Liver (tissue), 9 donors: ENCODE data around the gene MEN1. TPM values are rescaled to one million over a fixed set of nuclear protein-coding genes. Genes with fewer than 3 reads are reported as not detected.

Experiments used
- DNase-seq: peaks from one replicate; pipeline ENCODE4 v3.0.0-alpha.2; 2017; ENCODE audit warnings: low spot score
- H3K27ac ChIP-seq, 2 donors: one replicate each; pipeline ENCODE4 v1.7.0; 2013; ENCODE audit warnings: inconsistent platforms in 2 of 2, low read length in 2 of 2, control low read depth in 1 of 2, low read depth in 1 of 2, mild to moderate bottlenecking in 1 of 2
- H3K27me3 ChIP-seq, 4 donors: one replicate each; pipeline versions ENCODE4 v1.6.1 to v1.7.0; 2013; ENCODE audit warnings: low read length in 3 of 4, inconsistent platforms in 1 of 4, mild to moderate bottlenecking in 1 of 4, moderate library complexity in 1 of 4; ENCODE audit not compliant: control insufficient read depth in 4 of 4, insufficient read depth in 4 of 4
- H3K36me3 ChIP-seq, 4 donors: one replicate each; pipeline versions ENCODE4 v1.6.1 to v1.7.0; 2013; ENCODE audit warnings: low read length in 3 of 4, mild to moderate bottlenecking in 3 of 4, low read depth in 1 of 4, moderate library complexity in 1 of 4; ENCODE audit not compliant: control insufficient read depth in 4 of 4, insufficient read depth in 3 of 4
- H3K4me1 ChIP-seq, 4 donors: one replicate each; pipeline versions ENCODE4 v1.6.1 to v1.7.0; 2013; ENCODE audit warnings: low read length in 3 of 4, mild to moderate bottlenecking in 3 of 4, moderate library complexity in 1 of 4; ENCODE audit not compliant: control insufficient read depth in 4 of 4, insufficient read depth in 4 of 4
- H3K4me3 ChIP-seq, 3 donors: one replicate each; pipeline versions ENCODE4 v1.6.1 to v1.7.0; 2013; ENCODE audit warnings: low read length in 3 of 3, control low read depth in 1 of 3, low read depth in 1 of 3, mild to moderate bottlenecking in 1 of 3
- H3K9ac ChIP-seq, 2 donors: one replicate each; pipeline ENCODE4 v1.7.0; 2013; ENCODE audit warnings: low read length in 2 of 2, mild to moderate bottlenecking in 2 of 2, moderate library complexity in 2 of 2, control low read depth in 1 of 2, low read depth in 1 of 2
- H3K9me3 ChIP-seq, 4 donors: one replicate each; pipeline versions ENCODE4 v1.6.1 to v1.7.0; 2013; ENCODE audit warnings: low read length in 3 of 4; ENCODE audit not compliant: control insufficient read depth in 4 of 4
- CTCF ChIP-seq: fragments of 150-350 bp; IDR thresholded peaks from 2 replicates; pipeline ENCODE4 v1.5.1; 2017; ENCODE audit warnings: improper control_type of control experiment, low read depth, low read length; ENCODE audit not compliant: missing input control
- EGR1 ChIP-seq, 2 donors: IDR thresholded peaks; 2 replicates each; pipeline ENCODE4 v1.6.1; 2016 to 2018; ENCODE audit warnings: antibody characterized with exemption in 2 of 2, low read depth in 2 of 2
- FOXA1 ChIP-seq: IDR thresholded peaks from 2 replicates; pipeline ENCODE4 v1.6.1; 2016; ENCODE audit warnings: antibody characterized with exemption
- FOXA2 ChIP-seq: IDR thresholded peaks from 2 replicates; pipeline ENCODE4 v1.6.1; 2016; ENCODE audit warnings: antibody characterized with exemption
- GABPA ChIP-seq, 2 donors: IDR thresholded peaks in 1 of 2; conservative IDR thresholded peaks in 1 of 2; 2 replicates each; pipeline ENCODE4 v1.6.1; 2016; ENCODE audit warnings: antibody characterized with exemption in 2 of 2, mild to moderate bottlenecking in 1 of 2, moderate library complexity in 1 of 2
- HNF4A ChIP-seq, 2 donors: conservative IDR thresholded peaks; 2 replicates each; pipeline ENCODE4 v1.6.1; 2016; ENCODE audit warnings: antibody characterized with exemption in 2 of 2, mild to moderate bottlenecking in 2 of 2
- JUND ChIP-seq, 2 donors: IDR thresholded peaks; 2 replicates each; pipeline ENCODE4 v1.6.1; 2016; ENCODE audit warnings: antibody characterized with exemption in 2 of 2
- NR2F2 ChIP-seq: IDR thresholded peaks from 2 replicates; pipeline ENCODE4 v1.6.1; 2016; ENCODE audit warnings: antibody characterized with exemption
- RAD21 ChIP-seq, 2 donors: IDR thresholded peaks; 2 replicates each; pipeline ENCODE4 v1.6.1; 2016; ENCODE audit warnings: antibody characterized with exemption in 2 of 2, mild to moderate bottlenecking in 2 of 2
- TAF1 ChIP-seq: conservative IDR thresholded peaks from 2 replicates; pipeline ENCODE4 v1.6.1; 2016; ENCODE audit warnings: antibody characterized with exemption, mild to moderate bottlenecking
- YY1 ChIP-seq: IDR thresholded peaks from 2 replicates; pipeline ENCODE4 v1.6.1; 2016; ENCODE audit warnings: antibody characterized with exemption, mild to moderate bottlenecking
- WGBS: extraction: QIAGEN DNeasy Blood & Tissue Kit; methylation state at CpG from one replicate; pipeline ENCODE4 v1.1.7; 2013; 5-methylcytosine and 5-hydroxymethylcytosine counted together
- polyA plus RNA-seq, 2 donors: library from polyadenylated mRNA; stranded (reverse) in 1 of 2; unstranded in 1 of 2; fragments of 200-250 nt in 1 of 2; fragments of >200 nt in 1 of 2; fragmentation: Nextera tagmentation in 1 of 2; extraction: Ambion mirVana in 1 of 2; gene quantifications; one replicate each; pipeline versions ENCODE4 v1.2.1 to v1.2.3, GENCODE V29; 2013 to 2015
- total RNA-seq, 2 donors: library from RNA; depleted of rRNA; stranded (reverse); fragments of >200 nt; gene quantifications; one replicate each; pipeline ENCODE4 v1.2.3, GENCODE V29; 2014
- TF ChIP-seq, protein P1 (sequence below): IDR thresholded peaks from 2 replicates; pipeline ENCODE4 v1.6.1; 2016; ENCODE audit warnings: antibody characterized with exemption, mild to moderate bottlenecking
- TF ChIP-seq, protein P2 (sequence below): IDR thresholded peaks from 2 replicates; pipeline ENCODE4 v1.6.1; 2016; ENCODE audit warnings: antibody characterized with exemption
- TF ChIP-seq, protein P3 (sequence below): IDR thresholded peaks from 2 replicates; pipeline ENCODE4 v1.6.1; 2016; ENCODE audit warnings: antibody characterized with exemption
- TF ChIP-seq, protein P4 (sequence below): IDR thresholded peaks from 2 replicates; pipeline ENCODE4 v1.6.1; 2016; ENCODE audit warnings: antibody characterized with exemption
- donor health status: healthy.
- donor health status: healthy.
- donor health status: healthy.
- donor health status: healthy.
- donor health status: healthy.

Gene MEN1
- total and polyA plus RNA-seq, 4 donors = 9.0 to 15.1 (median 13.4) TPM

- Histone ChIP-seq H3K27ac (no peak overlapping the region), H3K9me3 (no peaks in the 10 kb centered on the region), H3K4me1 (peaks cover 3 to 33% (median 20%) of the 10 kb centered on the region in 4 donors), H3K27me3 (no peaks in the 10 kb centered on the region), H3K9ac (no peak overlapping the region), H3K36me3 (peaks cover 22 to 70% (median 63%) of the 10 kb centered on the region in 4 donors), H3K4me3 (no peak overlapping the region)
- DNase-seq = no peak
- WGBS = 84% methylated on average over 5 of the region's 5 CpGs
- TF ChIP-seq NR2F2 = no peak
- TF ChIP-seq JUND (IDR thresholded peaks at IDR 0.05) = no peak
- TF ChIP-seq GABPA (IDR thresholded peaks at IDR 0.05 in 1 of 2, conservative IDR thresholded peaks at IDR 0.05 in 1 of 2) = no peak
- TF ChIP-seq EGR1 (IDR thresholded peaks at IDR 0.05; ENCODE audit: low read depth in 2 of 2) = no peak
Measured at GRCh38 chr11:64774144-64774543, 36.2 kb downstream of the MEN1 start.

GRCh38 chr11:64772303-64773018 lies 37.9 kb downstream of the MEN1 start:
- H3K9ac ChIP-seq = no peak overlapping the region
- H3K27me3 ChIP-seq = no peaks in the 10 kb centered on the region
- H3K36me3 ChIP-seq = peaks cover 35 to 87% (median 80%) of the 10 kb centered on the region in 4 donors
- DNase-seq = no peak
- TF ChIP-seq HNF4A (conservative IDR thresholded peaks at IDR 0.05) (no peak), TAF1 (no peak), FOXA1 (no peak), RAD21 (IDR thresholded peaks at IDR 0.05) (no peak), FOXA2 (no peak), YY1 (no peak), CTCF (no peak), JUND (IDR thresholded peaks at IDR 0.05) (no peak), GABPA (IDR thresholded peaks at IDR 0.05 in 1 of 2, conservative IDR thresholded peaks at IDR 0.05 in 1 of 2) (no peak), NR2F2 (no peak), EGR1 (IDR thresholded peaks at IDR 0.05; ENCODE audit: low read depth in 2 of 2) (no peak)
- TF ChIP-seq, protein P1, sequence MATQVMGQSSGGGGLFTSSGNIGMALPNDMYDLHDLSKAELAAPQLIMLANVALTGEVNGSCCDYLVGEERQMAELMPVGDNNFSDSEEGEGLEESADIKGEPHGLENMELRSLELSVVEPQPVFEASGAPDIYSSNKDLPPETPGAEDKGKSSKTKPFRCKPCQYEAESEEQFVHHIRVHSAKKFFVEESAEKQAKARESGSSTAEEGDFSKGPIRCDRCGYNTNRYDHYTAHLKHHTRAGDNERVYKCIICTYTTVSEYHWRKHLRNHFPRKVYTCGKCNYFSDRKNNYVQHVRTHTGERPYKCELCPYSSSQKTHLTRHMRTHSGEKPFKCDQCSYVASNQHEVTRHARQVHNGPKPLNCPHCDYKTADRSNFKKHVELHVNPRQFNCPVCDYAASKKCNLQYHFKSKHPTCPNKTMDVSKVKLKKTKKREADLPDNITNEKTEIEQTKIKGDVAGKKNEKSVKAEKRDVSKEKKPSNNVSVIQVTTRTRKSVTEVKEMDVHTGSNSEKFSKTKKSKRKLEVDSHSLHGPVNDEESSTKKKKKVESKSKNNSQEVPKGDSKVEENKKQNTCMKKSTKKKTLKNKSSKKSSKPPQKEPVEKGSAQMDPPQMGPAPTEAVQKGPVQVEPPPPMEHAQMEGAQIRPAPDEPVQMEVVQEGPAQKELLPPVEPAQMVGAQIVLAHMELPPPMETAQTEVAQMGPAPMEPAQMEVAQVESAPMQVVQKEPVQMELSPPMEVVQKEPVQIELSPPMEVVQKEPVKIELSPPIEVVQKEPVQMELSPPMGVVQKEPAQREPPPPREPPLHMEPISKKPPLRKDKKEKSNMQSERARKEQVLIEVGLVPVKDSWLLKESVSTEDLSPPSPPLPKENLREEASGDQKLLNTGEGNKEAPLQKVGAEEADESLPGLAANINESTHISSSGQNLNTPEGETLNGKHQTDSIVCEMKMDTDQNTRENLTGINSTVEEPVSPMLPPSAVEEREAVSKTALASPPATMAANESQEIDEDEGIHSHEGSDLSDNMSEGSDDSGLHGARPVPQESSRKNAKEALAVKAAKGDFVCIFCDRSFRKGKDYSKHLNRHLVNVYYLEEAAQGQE = no peak
- TF ChIP-seq, protein P2, sequence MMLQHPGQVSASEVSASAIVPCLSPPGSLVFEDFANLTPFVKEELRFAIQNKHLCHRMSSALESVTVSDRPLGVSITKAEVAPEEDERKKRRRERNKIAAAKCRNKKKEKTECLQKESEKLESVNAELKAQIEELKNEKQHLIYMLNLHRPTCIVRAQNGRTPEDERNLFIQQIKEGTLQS = no peak
- TF ChIP-seq, protein P3, sequence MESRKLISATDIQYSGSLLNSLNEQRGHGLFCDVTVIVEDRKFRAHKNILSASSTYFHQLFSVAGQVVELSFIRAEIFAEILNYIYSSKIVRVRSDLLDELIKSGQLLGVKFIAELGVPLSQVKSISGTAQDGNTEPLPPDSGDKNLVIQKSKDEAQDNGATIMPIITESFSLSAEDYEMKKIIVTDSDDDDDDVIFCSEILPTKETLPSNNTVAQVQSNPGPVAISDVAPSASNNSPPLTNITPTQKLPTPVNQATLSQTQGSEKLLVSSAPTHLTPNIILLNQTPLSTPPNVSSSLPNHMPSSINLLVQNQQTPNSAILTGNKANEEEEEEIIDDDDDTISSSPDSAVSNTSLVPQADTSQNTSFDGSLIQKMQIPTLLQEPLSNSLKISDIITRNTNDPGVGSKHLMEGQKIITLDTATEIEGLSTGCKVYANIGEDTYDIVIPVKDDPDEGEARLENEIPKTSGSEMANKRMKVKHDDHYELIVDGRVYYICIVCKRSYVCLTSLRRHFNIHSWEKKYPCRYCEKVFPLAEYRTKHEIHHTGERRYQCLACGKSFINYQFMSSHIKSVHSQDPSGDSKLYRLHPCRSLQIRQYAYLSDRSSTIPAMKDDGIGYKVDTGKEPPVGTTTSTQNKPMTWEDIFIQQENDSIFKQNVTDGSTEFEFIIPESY = no peak
- TF ChIP-seq, protein P4, sequence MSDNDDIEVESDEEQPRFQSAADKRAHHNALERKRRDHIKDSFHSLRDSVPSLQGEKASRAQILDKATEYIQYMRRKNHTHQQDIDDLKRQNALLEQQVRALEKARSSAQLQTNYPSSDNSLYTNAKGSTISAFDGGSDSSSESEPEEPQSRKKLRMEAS = no peak
- H3K27ac ChIP-seq = peak overlapping the region in 1 of 2 donors; percentile 8
- H3K4me1 ChIP-seq = peaks cover 3 to 33% (median 20%) of the 10 kb centered on the region in 4 donors
- no peaks in the 10 kb centered on the region for H3K9me3 ChIP-seq
- 73% methylated on average over 3 of the region's 3 CpGs for WGBS
- no peak overlapping the region for H3K4me3 ChIP-seq
